ENCODE measurements around the gene POLR2J3.
"Not testable (repeated sequence)": the region's sequence is repeated elsewhere in the genome, so short reads cannot be mapped to it uniquely, and the experiment has no call there.

The POLR2J3 gene

GRCh38 chr7:102572261-102573239 lies at the start of gene POLR2J3:
POLR2J3 (minus strand) TSS chr7:102572583; CDS start chr7:102572521, 62 bp downstream.
- H3K27me3 Mint-ChIP-seq, H3K9me3 Mint-ChIP-seq, H3K36me3 Mint-ChIP-seq, CTCF ChIA-PET, H3K4me1 Mint-ChIP-seq: not testable (repeated sequence)
- H3K4me3 Mint-ChIP-seq: peak within 1 kb of the TSS; percentile 86
- peak; percentile 93 for DNase-seq
- H3K27ac Mint-ChIP-seq: peak within 1 kb of the TSS; percentile 87

DNA sequence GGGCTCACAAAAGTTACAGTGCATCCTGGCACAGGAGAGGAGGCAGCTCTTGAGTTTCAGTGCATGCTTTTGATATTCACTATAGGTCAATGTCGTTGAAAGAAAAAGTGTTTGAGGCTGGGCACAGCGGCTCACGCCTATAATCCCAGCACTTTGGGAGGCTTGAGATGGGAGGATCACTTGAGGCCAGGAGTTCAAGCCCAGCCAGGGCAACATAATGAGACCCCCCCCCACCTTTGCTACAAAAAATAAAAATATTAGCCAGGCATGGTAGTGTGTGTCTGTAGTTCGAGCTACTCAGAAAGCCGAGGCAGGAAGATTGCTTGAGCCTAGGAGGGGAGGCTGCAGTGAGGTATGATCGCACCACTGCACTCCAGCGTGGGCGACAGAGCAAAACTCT lies 45.7 kb upstream of the POLR2J3 start:
- H3K4me1 Mint-ChIP-seq, H3K4me3 Mint-ChIP-seq, H3K27ac Mint-ChIP-seq, DNase-seq, H3K36me3 Mint-ChIP-seq, H3K9me3 Mint-ChIP-seq, H3K27me3 Mint-ChIP-seq, CTCF ChIA-PET: not testable (repeated sequence)

GRCh38 chr7:102616507-102617125 lies 44.2 kb upstream of the POLR2J3 start, which contains the start of gene RASA4:
RASA4 (minus strand) TSS chr7:102616756; CDS start chr7:102616689, 67 bp downstream.
- peak; percentile 56 for DNase-seq
- peak within 1 kb of the TSS; percentile 21 for H3K4me3 Mint-ChIP-seq
- CTCF ChIA-PET, H3K36me3 Mint-ChIP-seq, H3K9me3 Mint-ChIP-seq, H3K27ac Mint-ChIP-seq, H3K27me3 Mint-ChIP-seq, H3K4me1 Mint-ChIP-seq: not testable (repeated sequence)

- H3K27ac Mint-ChIP-seq, H3K36me3 Mint-ChIP-seq, H3K27me3 Mint-ChIP-seq, H3K4me1 Mint-ChIP-seq, CTCF ChIA-PET, H3K9me3 Mint-ChIP-seq, DNase-seq, H3K4me3 Mint-ChIP-seq: not testable (repeated sequence)
Measured at GRCh38 chr7:102615930-102616329, 43.5 kb upstream of the POLR2J3 start.

DNA sequence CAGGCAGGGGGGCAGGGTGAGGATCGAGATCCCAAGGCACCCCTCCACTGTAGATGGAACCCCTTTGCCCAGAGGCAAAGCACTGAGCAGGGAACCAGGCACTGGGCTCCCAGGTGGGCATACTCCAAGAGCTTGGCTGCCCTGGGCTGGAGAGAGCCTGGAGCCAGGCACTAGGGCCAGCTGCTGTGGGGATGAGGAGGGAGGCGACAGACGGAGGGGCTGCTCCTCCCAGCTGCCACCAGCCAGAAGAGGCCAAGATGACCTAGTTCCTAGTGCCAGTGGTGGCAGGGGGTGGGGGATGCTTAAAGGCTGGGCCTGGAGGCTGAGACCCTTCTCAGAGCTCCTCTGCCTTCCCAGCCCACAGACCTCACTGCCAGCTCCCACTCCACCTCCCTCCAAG lies 42.5 kb upstream of the POLR2J3 start:
- not testable (repeated sequence) for H3K27me3 Mint-ChIP-seq, H3K9me3 Mint-ChIP-seq, DNase-seq

GRCh38 chr7:102614346-102614697 lies 41.9 kb upstream of the POLR2J3 start:
- H3K27me3 Mint-ChIP-seq, CTCF ChIA-PET, H3K4me3 Mint-ChIP-seq, H3K27ac Mint-ChIP-seq, DNase-seq, H3K9me3 Mint-ChIP-seq, H3K36me3 Mint-ChIP-seq, H3K4me1 Mint-ChIP-seq: not testable (repeated sequence)

More for the DNA sequence above, 42.5 kb upstream of the POLR2J3 start:
- H3K36me3 Mint-ChIP-seq, H3K4me3 Mint-ChIP-seq, H3K4me1 Mint-ChIP-seq, CTCF ChIA-PET, H3K27ac Mint-ChIP-seq: not testable (repeated sequence)

DNA sequence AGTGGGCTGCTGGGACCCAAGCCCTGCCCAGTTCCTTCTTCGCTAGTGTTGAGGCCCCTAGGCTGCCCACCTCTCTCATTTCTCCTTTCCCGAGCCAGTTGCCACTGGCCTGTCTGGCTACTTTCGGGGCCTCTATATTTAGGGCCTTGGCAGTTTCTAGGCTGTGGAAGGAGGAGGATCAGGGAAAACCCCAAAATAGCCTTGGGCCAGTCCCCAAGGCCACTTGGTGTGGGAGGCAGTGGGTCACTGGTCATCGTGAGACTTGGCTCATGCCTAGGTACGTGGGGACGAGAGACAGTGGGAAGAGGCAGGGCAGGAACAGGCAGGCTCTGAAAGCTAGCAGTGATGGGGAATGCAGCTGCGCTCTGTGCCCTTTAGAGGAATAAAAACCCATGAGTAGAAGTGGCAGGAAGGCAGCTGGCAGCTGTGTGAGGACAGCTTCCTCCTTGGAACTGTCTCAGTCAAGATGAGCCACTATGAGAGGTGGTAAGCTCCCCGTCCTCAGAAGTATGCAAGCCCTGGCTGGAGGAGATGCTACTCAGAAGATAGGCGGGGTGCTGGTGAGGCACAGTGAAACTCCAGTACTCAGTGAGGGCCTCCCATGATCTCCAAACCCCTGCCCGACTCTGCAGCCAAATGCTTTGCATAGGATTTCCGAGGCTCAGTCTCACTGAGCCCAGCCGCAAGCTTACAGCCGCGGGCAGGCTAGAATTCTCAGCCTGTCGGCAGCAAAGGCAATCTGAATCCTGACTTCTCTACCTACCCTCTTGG lies 41.4 kb upstream of the POLR2J3 start:
- H3K9me3 Mint-ChIP-seq, H3K27me3 Mint-ChIP-seq, H3K4me1 Mint-ChIP-seq, DNase-seq, CTCF ChIA-PET, H3K27ac Mint-ChIP-seq, H3K36me3 Mint-ChIP-seq, H3K4me3 Mint-ChIP-seq: not testable (repeated sequence)

GRCh38 chr7:102611675-102612325 lies 39.4 kb upstream of the POLR2J3 start:
- H3K27ac Mint-ChIP-seq, H3K9me3 Mint-ChIP-seq, H3K4me1 Mint-ChIP-seq, H3K36me3 Mint-ChIP-seq, H3K27me3 Mint-ChIP-seq, CTCF ChIA-PET, H3K4me3 Mint-ChIP-seq, DNase-seq: not testable (repeated sequence)

DNA sequence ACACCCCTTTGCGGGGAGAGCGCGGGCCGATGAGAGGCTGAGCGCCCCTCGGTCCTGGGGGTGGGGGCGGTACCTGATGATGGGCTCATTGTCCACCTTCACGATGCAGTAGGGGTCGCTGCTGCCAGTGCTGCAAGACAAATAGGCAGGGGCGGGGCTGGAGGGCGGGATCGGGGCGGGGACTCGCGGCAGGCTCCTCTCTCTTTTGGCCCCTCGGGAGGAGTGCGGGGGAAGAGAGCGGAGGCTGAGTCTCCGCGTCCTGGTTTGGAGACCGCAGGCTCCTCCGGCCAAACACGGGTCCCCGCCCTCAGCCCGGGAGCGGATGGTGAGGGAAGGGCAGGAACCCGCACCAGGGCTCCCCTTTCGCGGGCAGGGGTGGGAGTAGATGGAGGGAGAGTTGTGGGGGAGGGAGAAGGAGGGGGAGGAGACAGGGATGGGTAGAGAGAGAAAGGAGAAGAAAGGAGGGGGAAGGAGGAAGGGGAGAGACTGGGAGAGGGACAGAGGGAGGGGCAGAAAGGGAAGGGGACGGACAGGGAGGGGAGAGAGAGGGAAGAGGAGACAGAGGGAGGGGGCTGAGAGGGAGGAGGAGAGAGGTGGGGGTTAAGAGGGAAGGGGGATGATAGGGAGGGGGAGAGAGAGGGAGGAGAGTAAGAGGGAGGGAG lies 38.8 kb upstream of the POLR2J3 start:
- H3K4me1 Mint-ChIP-seq, H3K36me3 Mint-ChIP-seq, DNase-seq, H3K27ac Mint-ChIP-seq, H3K27me3 Mint-ChIP-seq, H3K4me3 Mint-ChIP-seq, H3K9me3 Mint-ChIP-seq, CTCF ChIA-PET: not testable (repeated sequence)

GRCh38 chr7:102610441-102610840 lies 38.1 kb upstream of the POLR2J3 start:
- H3K27ac Mint-ChIP-seq, H3K36me3 Mint-ChIP-seq, H3K27me3 Mint-ChIP-seq, H3K4me1 Mint-ChIP-seq, H3K4me3 Mint-ChIP-seq, H3K9me3 Mint-ChIP-seq, CTCF ChIA-PET, DNase-seq: not testable (repeated sequence)

DNA sequence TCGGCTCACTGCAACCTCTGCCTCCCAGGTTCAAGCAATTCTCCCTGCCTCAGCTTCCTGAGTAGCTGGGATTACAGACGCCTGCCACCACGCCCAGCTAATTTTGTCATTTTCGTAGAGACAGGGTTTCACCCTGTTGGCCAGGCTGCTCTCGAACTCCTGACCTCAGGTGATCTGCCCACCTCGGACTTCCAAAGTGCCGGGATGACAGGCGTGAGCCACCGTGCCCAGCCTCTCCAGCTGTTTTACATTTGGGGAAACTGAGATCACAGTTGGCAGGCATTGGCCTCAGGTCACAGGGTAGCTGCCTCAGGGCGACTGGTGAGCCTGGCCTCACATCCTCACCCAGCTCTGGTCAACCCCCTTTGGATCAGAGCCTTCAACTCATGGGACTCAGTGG lies 37.4 kb upstream of the POLR2J3 start:
- H3K27me3 Mint-ChIP-seq, DNase-seq, H3K9me3 Mint-ChIP-seq, H3K36me3 Mint-ChIP-seq, H3K4me1 Mint-ChIP-seq, H3K4me3 Mint-ChIP-seq, H3K27ac Mint-ChIP-seq, CTCF ChIA-PET: not testable (repeated sequence)

- CTCF ChIA-PET, H3K9me3 Mint-ChIP-seq, H3K4me1 Mint-ChIP-seq, H3K4me3 Mint-ChIP-seq, H3K27ac Mint-ChIP-seq, H3K27me3 Mint-ChIP-seq, DNase-seq, H3K36me3 Mint-ChIP-seq: not testable (repeated sequence)
Measured at GRCh38 chr7:102606848-102607247, 34.5 kb upstream of the POLR2J3 start.

GRCh38 chr7:102604431-102605145 lies 32.2 kb upstream of the POLR2J3 start:
- DNase-seq, H3K36me3 Mint-ChIP-seq, H3K4me1 Mint-ChIP-seq, H3K27me3 Mint-ChIP-seq, H3K9me3 Mint-ChIP-seq, CTCF ChIA-PET, H3K4me3 Mint-ChIP-seq, H3K27ac Mint-ChIP-seq: not testable (repeated sequence)
